OCI-LY1 (cell line): Measurements from ENCODE around the gene IFITM2.

Experiments
- CTCF ChIP-seq: fragments of 200-600 bp; sonication (generic), shearing (Covaris generic); IDR thresholded peaks from 2 replicates; pipeline ENCODE4 v1.5.1; 2017; ENCODE audit warnings: mild to moderate bottlenecking, antibody characterized with exemption, low read length, moderate library complexity, mixed read lengths
- EZH2 ChIP-seq: fragments of 200-600 bp; sonication (generic), shearing (Covaris generic); IDR thresholded peaks from 2 replicates; pipeline ENCODE4 v1.8.0; 2017; ENCODE audit warnings: borderline replicate concordance, mixed run types, mild to moderate bottlenecking, antibody characterized with exemption, low read length, moderate library complexity, mixed read lengths

DNA sequence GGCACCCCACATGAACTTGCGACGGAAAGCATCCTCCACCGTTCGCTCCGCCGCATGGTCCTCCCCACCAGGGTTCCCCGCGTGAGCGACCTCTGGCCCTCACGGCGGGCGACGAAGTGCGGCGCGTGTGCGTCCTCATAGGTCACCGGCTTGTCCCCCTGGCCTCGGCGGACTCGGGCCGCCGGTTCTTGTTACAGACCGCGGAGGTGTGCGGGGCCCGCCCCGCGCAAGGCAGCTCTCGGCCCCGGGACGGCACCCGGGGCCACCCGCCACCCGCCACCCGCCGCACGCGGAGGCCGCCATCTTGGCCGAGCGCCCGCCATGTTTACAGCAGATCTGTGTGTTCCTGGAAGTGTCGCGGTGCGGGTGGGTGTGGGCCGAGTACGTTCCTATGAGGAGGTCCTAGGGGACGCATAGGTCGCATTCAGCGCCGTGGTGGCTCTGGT is 3.5 kb upstream of the IFITM2 start:
- TF ChIP-seq CTCF (no peak), EZH2 (no peak)
